H1 (cell line): ENCODE results near the gene TXNRD2. TPM values are rescaled to one million over a fixed set of nuclear protein-coding genes. Genes with fewer than 3 reads are reported as not detected.

Experiments
- CTCF ChIA-PET: fragments of 300-600 bp; sonication (Branson Sonifier 250); formaldehyde crosslinking; loops from one replicate; lab custom pipeline; 2021; ENCODE audit not compliant: partially characterized antibody; lab: Charles Lee
- POLR2A ChIA-PET: fragments of 300-600 bp; sonication (Branson Sonifier 250); formaldehyde crosslinking; loops from one replicate; lab custom pipeline; 2021; ENCODE audit warnings: inconsistent platforms; ENCODE audit not compliant: partially characterized antibody; lab: Charles Lee
- DNase-seq, 2 experiments: peaks; one replicate each; pipeline versions ENCODE4 v3.0.0 to v3.0.0-alpha.2; 2010 to 2022; ENCODE audit warnings: low spot score in 2 of 2, low read depth in 1 of 2, mixed read lengths in 1 of 2
- FAIRE-seq: peaks from 2 replicates; lab custom pipeline; 2011; peaks lifted over from hg19 to GRCh38; lab: Jason Lieb, UNC
- H2AFZ ChIP-seq: 2 replicates; pipeline ENCODE4 v1.8.1; 2012; ENCODE audit warnings: low read length, inconsistent platforms
- H2AK5ac ChIP-seq: 2 replicates; pipeline ENCODE4 v1.6.1; 2013; ENCODE audit warnings: low read depth, low read length
- H2BK120ac ChIP-seq: replicated peaks from 2 replicates; pipeline ENCODE3; 2013; ENCODE audit warnings: low read depth, low read length, inconsistent platforms
- H2BK12ac ChIP-seq: 2 replicates; pipeline ENCODE4 v1.6.1; 2013; ENCODE audit warnings: low read depth, low read length
- H2BK15ac ChIP-seq: 2 replicates; pipeline ENCODE4 v1.6.1; 2013; ENCODE audit warnings: low read length
- H2BK20ac ChIP-seq: 2 replicates; pipeline ENCODE4 v1.6.1; 2013; ENCODE audit warnings: low read length
- H2BK5ac ChIP-seq: 2 replicates; pipeline ENCODE4 v1.6.1; 2013; ENCODE audit warnings: low read depth, low read length
- H3K14ac ChIP-seq: 2 replicates; pipeline ENCODE4 v1.6.1; 2013; ENCODE audit warnings: inconsistent platforms; ENCODE audit not compliant: insufficient read length
- H3K18ac ChIP-seq: 2 replicates; pipeline ENCODE4 v1.6.1; 2013; ENCODE audit warnings: low read length; ENCODE audit errors: extremely low read depth
- H3K23ac ChIP-seq: 2 replicates; pipeline ENCODE4 v1.6.1; 2013; ENCODE audit warnings: inconsistent platforms; ENCODE audit not compliant: insufficient read length
- H3K23me2 ChIP-seq: 2 replicates; pipeline ENCODE4 v1.6.1; 2013; ENCODE audit warnings: low read depth, low read length
- H3K27ac ChIP-seq: 2 replicates; pipeline ENCODE4 v1.6.1; 2011; ENCODE audit warnings: low read depth, low read length, inconsistent platforms
- H3K27me3 ChIP-seq, 4 experiments: replicated peaks in 1 of 4; 1 replicate in 1 of 4; 2 replicates in 3 of 4; pipeline versions ENCODE4 v1.6.1 to v1.8.1; 2011 to 2013; ENCODE audit warnings: low read length in 3 of 4, mild to moderate bottlenecking in 3 of 4, inconsistent platforms in 2 of 4, mixed read lengths in 2 of 4, moderate library complexity in 1 of 4; ENCODE audit not compliant: control insufficient read depth in 3 of 4, insufficient read depth in 3 of 4; ENCODE audit errors: extremely low read depth in 1 of 4
- H3K36me3 ChIP-seq, 4 experiments: 2 replicates each; pipeline versions ENCODE4 v1.6.1 to v1.8.1; 2011 to 2013; ENCODE audit warnings: mild to moderate bottlenecking in 4 of 4, low read length in 3 of 4, moderate library complexity in 2 of 4, control low read depth in 1 of 4, inconsistent platforms in 1 of 4; ENCODE audit not compliant: insufficient read depth in 4 of 4, control insufficient read depth in 2 of 4
- H3K4ac ChIP-seq: replicated peaks from 2 replicates; pipeline ENCODE3; 2013; ENCODE audit warnings: low read length, low read depth, mixed read lengths, inconsistent platforms; ENCODE audit not compliant: insufficient read length
- H3K4me1 ChIP-seq, 4 experiments: replicated peaks in 1 of 4; 1 replicate in 1 of 4; 2 replicates in 3 of 4; pipeline versions ENCODE4 v1.6.1 to v1.8.1; 2011 to 2013; ENCODE audit warnings: low read length in 3 of 4, inconsistent platforms in 2 of 4, mixed read lengths in 1 of 4; ENCODE audit not compliant: insufficient read depth in 4 of 4, control insufficient read depth in 3 of 4
- H3K4me2 ChIP-seq, 2 experiments: 2 replicates each; pipeline versions ENCODE4 v1.6.1 to v1.8.1; 2011 to 2013; ENCODE audit warnings: low read depth in 2 of 2, low read length in 2 of 2, control low read depth in 1 of 2, inconsistent platforms in 1 of 2, mild to moderate bottlenecking in 1 of 2; ENCODE audit not compliant: insufficient read depth in 1 of 2
- H3K4me3 ChIP-seq, 4 experiments: fragments of 200-600, 300-600 bp in 1 of 4; sonication (generic), shearing (Covaris generic), sonication (Bioruptor Twin) in 1 of 4; 2 replicates each; pipeline versions ENCODE4 v1.5.1 to v1.8.1; 2011 to 2016; ENCODE audit warnings: low read length in 4 of 4, low read depth in 3 of 4, control low read depth in 2 of 4, inconsistent platforms in 2 of 4, mild to moderate bottlenecking in 2 of 4, mixed read lengths in 1 of 4, moderate library complexity in 1 of 4; ENCODE audit not compliant: insufficient read depth in 2 of 4; ENCODE audit errors: extremely low read depth in 1 of 4
- H3K56ac ChIP-seq: replicated peaks from 2 replicates; pipeline ENCODE3; 2013; ENCODE audit warnings: low read depth, mild to moderate bottlenecking, mixed read lengths, low read length, inconsistent platforms; ENCODE audit not compliant: insufficient read length
- H3K79me1 ChIP-seq: 2 replicates; pipeline ENCODE4 v1.6.1; 2013; ENCODE audit warnings: low read depth, low read length, control low read depth
- H3K79me2 ChIP-seq, 2 experiments: 2 replicates each; pipeline versions ENCODE4 v1.6.1 to v1.8.1; 2012 to 2013; ENCODE audit warnings: low read length in 2 of 2, mild to moderate bottlenecking in 2 of 2, inconsistent platforms in 1 of 2; ENCODE audit not compliant: insufficient read depth in 2 of 2, control insufficient read depth in 1 of 2
- H3K9ac ChIP-seq, 4 experiments: replicated peaks in 1 of 4; 1 replicate in 1 of 4; 2 replicates in 3 of 4; pipeline versions ENCODE4 v1.6.1 to v1.8.1; 2011 to 2013; ENCODE audit warnings: low read depth in 3 of 4, low read length in 3 of 4, control low read depth in 2 of 4, mild to moderate bottlenecking in 2 of 4, moderate library complexity in 2 of 4, inconsistent platforms in 1 of 4; ENCODE audit errors: extremely low read depth in 1 of 4
- H3K9me3 ChIP-seq, 2 experiments: 2 replicates each; pipeline versions ENCODE4 v1.6.1 to v1.8.1; 2012 to 2013; ENCODE audit warnings: mild to moderate bottlenecking in 2 of 2, moderate library complexity in 2 of 2, control low read depth in 1 of 2, inconsistent platforms in 1 of 2, low read depth in 1 of 2, low read length in 1 of 2, mixed read lengths in 1 of 2; ENCODE audit not compliant: insufficient read depth in 2 of 2
- H4K20me1 ChIP-seq, 2 experiments: replicated peaks in 1 of 2; 2 replicates each; pipeline versions ENCODE3 to v1.8.1; 2011 to 2013; ENCODE audit warnings: inconsistent platforms in 2 of 2, low read length in 2 of 2, mild to moderate bottlenecking in 1 of 2; ENCODE audit not compliant: insufficient read depth in 2 of 2, control insufficient read depth in 1 of 2
- H4K5ac ChIP-seq: 2 replicates; pipeline ENCODE4 v1.6.1; 2013; ENCODE audit warnings: low read length, low read depth, mixed read lengths, inconsistent platforms; ENCODE audit not compliant: insufficient read length
- H4K8ac ChIP-seq: 2 replicates; pipeline ENCODE4 v1.8.0; 2013; ENCODE audit warnings: mild to moderate bottlenecking, moderate library complexity, low read length, inconsistent platforms; ENCODE audit not compliant: insufficient read depth; ENCODE audit errors: extremely low read depth
- H4K91ac ChIP-seq: replicated peaks from 2 replicates; pipeline ENCODE3; 2013; ENCODE audit warnings: low read length, mixed read lengths, inconsistent platforms; ENCODE audit not compliant: insufficient read length
- ASH2L ChIP-seq: fragments of 200-600, 300-600 bp; sonication (generic); IDR thresholded peaks from one replicate; pipeline ENCODE4 v1.7.1; 2017; ENCODE audit warnings: low read length
- ATF3 ChIP-seq: IDR thresholded peaks from 2 replicates; pipeline ENCODE4 v1.6.1; 2011; ENCODE audit warnings: low read depth, mild to moderate bottlenecking, low read length; ENCODE audit not compliant: insufficient read depth
- BCL11A ChIP-seq, 2 experiments: IDR thresholded peaks; one replicate each; pipeline ENCODE4 v1.6.1; 2011; ENCODE audit warnings: low read depth in 2 of 2, low read length in 2 of 2, mild to moderate bottlenecking in 2 of 2
- KDM1A ChIP-seq: fragments of 200-600, 300-600 bp; sonication (generic); IDR thresholded peaks from 2 replicates; pipeline ENCODE4 v1.7.1; 2016; ENCODE audit warnings: mild to moderate bottlenecking, low read length, borderline replicate concordance
- NANOG ChIP-seq: IDR thresholded peaks from 2 replicates; pipeline ENCODE4 v1.6.1; 2011; ENCODE audit warnings: low read length, low read depth, mild to moderate bottlenecking, inconsistent platforms; ENCODE audit not compliant: insufficient read depth, poor library complexity, severe bottlenecking
- POLR2A ChIP-seq, 2 experiments: IDR thresholded peaks; 1 replicate in 1 of 2; 2 replicates in 1 of 2; pipeline ENCODE4 v1.6.1; 2011; ENCODE audit warnings: low read depth in 2 of 2, low read length in 2 of 2, mild to moderate bottlenecking in 2 of 2; ENCODE audit errors: control extremely low read depth in 1 of 2
- RBBP5 ChIP-seq: IDR thresholded peaks from 2 replicates; pipeline ENCODE4 v1.7.1; 2012; ENCODE audit warnings: low read depth, mild to moderate bottlenecking, inconsistent platforms, low read length, moderate library complexity, borderline replicate concordance
- RFX5 ChIP-seq: IDR thresholded peaks from 2 replicates; pipeline ENCODE4 v1.6.1; 2011; ENCODE audit warnings: low read depth, low read length, improper control_type of control experiment, borderline replicate concordance
- SIX5 ChIP-seq: IDR thresholded peaks from 2 replicates; pipeline ENCODE4 v1.6.1; 2011; ENCODE audit warnings: mild to moderate bottlenecking, low read depth, low read length
- SP2 ChIP-seq: IDR thresholded peaks from 2 replicates; pipeline ENCODE4 v1.6.1; 2012; ENCODE audit warnings: mild to moderate bottlenecking, low read length, inconsistent platforms
- TBP ChIP-seq: IDR thresholded peaks from 2 replicates; pipeline ENCODE4 v1.6.1; 2011; ENCODE audit warnings: low read depth, low read length, improper control_type of control experiment
- TCF12 ChIP-seq: IDR thresholded peaks from 2 replicates; pipeline ENCODE4 v1.6.1; 2011; ENCODE audit warnings: low read depth, mild to moderate bottlenecking, low read length
- WGBS, 2 experiments: shearing (Covaris generic) in 1 of 2; methylation state at CpG; one replicate each; pipeline versions ENCODE4 v1.1.6 to v1.1.7; 2013 to 2015; ENCODE audit warnings: low lambda C conversion rate in 2 of 2, mixed read lengths in 2 of 2, inconsistent platforms in 1 of 2, low coverage in 1 of 2, missing lambda C conversion rate in 1 of 2; ENCODE audit not compliant: insufficient replicate concordance in 2 of 2, insufficient coverage in 1 of 2, insufficient read length in 1 of 2; ENCODE audit errors: extremely low coverage in 1 of 2, missing lambda C conversion rate in 1 of 2; 5-methylcytosine and 5-hydroxymethylcytosine counted together
- polyA plus RNA-seq, 7 experiments: library from polyadenylated mRNA; depleted of rRNA in 3 of 7; stranded (reverse) in 5 of 7; unstranded in 2 of 7; fragments of >200 nt in 5 of 7; fragments of 200-250 nt in 2 of 7; gene quantifications; 1 replicate in 5 of 7; 2 replicates in 1 of 7; 4 replicates in 1 of 7; pipeline versions ENCODE4 v1.2.1 to v1.2.3, GENCODE V29; 2011 to 2013; ENCODE audit warnings: missing spikeins in 2 of 7, mixed read lengths in 2 of 7
- total RNA-seq: library from RNA; stranded (reverse); fragmentation: NEBNext Ultra II Directional; extraction: Animal tissue kit (Norgen Biotek cat#: 25700); gene quantifications from 2 replicates; pipeline ENCODE4 v1.2.1, GENCODE V29; 2021

Gene TXNRD2
- total and polyA plus RNA-seq, 2 of the 8 experiments (the other 6 are each of a cell fraction or from before 2014, with no cell fraction given): 14.8 to 21.9 TPM

GRCh38 chr22:19983741-19984140 lies 42.1 kb upstream of the TXNRD2 start:
- no peak overlapping the region for H2BK15ac ChIP-seq
- H3K27ac ChIP-seq: no peak overlapping the region
- CTCF ChIA-PET: interaction anchor here (1.1 to 5.6 kb wide), 4 partner anchors 12 to 32 kb away, joined by 3 to 58 read pairs (median 7); no protein-coding TSS in a partner anchor
- DNase-seq: no peak
- H3K36me3 ChIP-seq: peaks cover 2 to 26% (median 8%) of the 10 kb centered on the region in 4 experiments; a peak in 7 of 8 replicates
- peaks cover 0 to 8% of the 10 kb centered on the region in 2 experiments; a peak in 1 of 4 replicates for H3K79me2 ChIP-seq
- no peak overlapping the region for H3K56ac ChIP-seq
- TF ChIP-seq TCF12: no peak
- TF ChIP-seq SP2: no peak
- TF ChIP-seq SIX5: no peak
- no peak for TF ChIP-seq POLR2A (IDR thresholded peaks at IDR 0.05; ENCODE audit: control extremely low read depth in 1 of 2, low read depth in 2 of 2, low read length in 2 of 2)
- TF ChIP-seq RFX5: no peak
- TF ChIP-seq BCL11A (IDR thresholded peaks at IDR 0.05; ENCODE audit: low read depth in 2 of 2, low read length in 2 of 2): no peak
- no peak for TF ChIP-seq RBBP5
- TF ChIP-seq ATF3: no peak
- TF ChIP-seq ASH2L: no peak
- no peak for TF ChIP-seq KDM1A
- no peak for TF ChIP-seq TBP
- TF ChIP-seq NANOG: no peak
- H3K79me1 ChIP-seq: peaks cover 24% of the 10 kb centered on the region
- H3K23me2 ChIP-seq: peaks cover 4% of the 10 kb centered on the region; the same call in 1 of the 2 replicates
- H3K23ac ChIP-seq: no peak overlapping the region
- no peak overlapping the region for H2BK120ac ChIP-seq
- H2AFZ ChIP-seq: no peak overlapping the region
- no peak overlapping the region for H3K4ac ChIP-seq
- FAIRE-seq: no peak
- H2BK5ac ChIP-seq: no peak overlapping the region
- no peak overlapping the region for H4K8ac ChIP-seq
- POLR2A ChIA-PET: interaction anchor here (0.7 to 1.7 kb wide), 3 partner anchors 13 to 48 kb away, joined by 3 to 4 read pairs (median 4); no protein-coding TSS in a partner anchor
- no peak overlapping the region for H2BK12ac ChIP-seq
- H3K9ac ChIP-seq: no peak overlapping the region
- no peak overlapping the region for H2BK20ac ChIP-seq
- H4K91ac ChIP-seq: no peak overlapping the region
- no peak overlapping the region for H3K4me3 ChIP-seq
- peaks cover 10 to 24% of the 10 kb centered on the region in 2 experiments for H4K20me1 ChIP-seq
- no peak overlapping the region for H3K14ac ChIP-seq
- no peak overlapping the region for H3K18ac ChIP-seq
- peaks cover 0 to 17% (median 11%) of the 10 kb centered on the region in 4 experiments; a peak in 5 of 7 replicates for H3K4me1 ChIP-seq
- no peak overlapping the region for H2AK5ac ChIP-seq
- no peaks in the 10 kb centered on the region for H3K27me3 ChIP-seq
- H3K9me3 ChIP-seq: no peaks in the 10 kb centered on the region
- 96% methylated on average over 5 of the region's 5 CpGs; no CpG with 5 or more reads in 1 of the 2 experiments for WGBS, 2 experiments
- no peak overlapping the region for H4K5ac ChIP-seq
- H3K4me2 ChIP-seq: no peak overlapping the region
